NCI-H524 (cell line): ENCODE results near the gene PAX3.

Experiments used
- DNase-seq, 2 experiments: peaks; one replicate each; lab custom pipeline; 2025; lab: John Stamatoyannopoulos, UW

PAX3 gene

GRCh38 chr2:222269132-222269531 lies 29.7 kb downstream of the PAX3 start:
- DNase-seq, result no peak

GRCh38 chr2:222268311-222268990 lies 30.3 kb downstream of the PAX3 start:
- DNase-seq, result no peak

- no peak for DNase-seq
These were observed 33.9 kb downstream of the PAX3 start for GRCh38 chr2:222264791-222265320.

- DNase-seq, result no peak
These were observed 37.3 kb downstream of the PAX3 start for GRCh38 chr2:222261504-222261903.

GRCh38 chr2:222257645-222258044 lies 41.2 kb downstream of the PAX3 start:
- DNase-seq, result no peak

GRCh38 chr2:222256250-222256649 lies 42.5 kb downstream of the PAX3 start:
- DNase-seq, result no peak

GRCh38 chr2:222255090-222255489 lies 43.7 kb downstream of the PAX3 start:
- DNase-seq, result no peak

GRCh38 chr2:222250313-222250712 lies 48.5 kb downstream of the PAX3 start:
- DNase-seq, result no peak

GRCh38 chr2:222249444-222249843 lies 49.4 kb downstream of the PAX3 start:
- DNase-seq, result no peak

- DNase-seq, result no peak
These were observed 50.0 kb downstream of the PAX3 start for GRCh38 chr2:222248818-222249217.

- no peak for DNase-seq
These were observed 50.5 kb downstream of the PAX3 start for GRCh38 chr2:222248256-222248655.

GRCh38 chr2:222242532-222242931 lies 56.3 kb downstream of the PAX3 start:
- DNase-seq, result no peak

GRCh38 chr2:222241128-222241870 lies 57.5 kb downstream of the PAX3 start:
- DNase-seq, result peak; percentile 79 to 83

GRCh38 chr2:222240676-222241049 lies 58.1 kb downstream of the PAX3 start:
- DNase-seq, result no peak

GRCh38 chr2:222239945-222240675 lies 58.7 kb downstream of the PAX3 start:
- peak; percentile 44 to 69 for DNase-seq

- no peak for DNase-seq
These were observed 59.7 kb downstream of the PAX3 start for GRCh38 chr2:222239091-222239490.

- DNase-seq, result no peak
These were observed 60.7 kb downstream of the PAX3 start for GRCh38 chr2:222238072-222238471.

- DNase-seq, result peak in 1 of 2 experiments; percentile 52
These were observed 66.0 kb downstream of the PAX3 start for GRCh38 chr2:222232839-222233238.

GRCh38 chr2:222232372-222232771 lies 66.4 kb downstream of the PAX3 start:
- DNase-seq, result peak; percentile 73 to 90

- DNase-seq, result peak; percentile 81 to 90
These were observed 70.7 kb downstream of the PAX3 start for GRCh38 chr2:222228054-222228453.

- DNase-seq, result no peak
These were observed 80.0 kb downstream of the PAX3 start for GRCh38 chr2:222218786-222219185.

GRCh38 chr2:222217712-222218111 lies 81.1 kb downstream of the PAX3 start:
- no peak for DNase-seq

GRCh38 chr2:222214885-222215284 lies 83.9 kb downstream of the PAX3 start:
- DNase-seq, result no peak
